HG03066 (cell line): Measurements from ENCODE around the gene PLD3.
"Not testable (repeated sequence)": the region's sequence is repeated elsewhere in the genome, so short reads cannot be mapped to it uniquely, and the experiment has no call there.

ENCODE experiments used
- ATAC-seq: cut with Tn5 transposase; IDR thresholded peaks from one replicate; pipeline ENCODE4 v1.9.1; 2021; ENCODE audit warnings: low read depth; ENCODE audit not compliant: unreplicated experiment

Gene PLD3

DNA sequence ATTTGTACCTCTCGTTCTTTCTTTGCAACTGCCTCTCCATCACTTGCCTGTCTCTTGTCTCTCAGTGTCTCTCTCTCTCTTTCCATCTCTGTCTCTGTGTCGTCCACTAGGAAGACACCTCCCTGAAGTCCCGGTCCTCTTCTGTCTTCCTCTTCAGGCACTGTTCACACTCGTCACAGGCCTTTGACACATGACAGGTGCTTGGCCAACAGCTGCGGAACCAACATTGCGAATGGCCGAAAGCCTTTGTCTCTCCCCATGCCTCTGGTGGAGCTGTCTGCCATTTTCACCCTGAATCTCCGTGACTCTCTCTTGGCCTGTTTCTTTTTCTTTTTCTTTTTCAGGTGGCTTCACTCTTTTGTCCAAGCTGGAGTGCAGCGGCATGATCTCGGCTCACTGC lies 38.7 kb downstream of the PLD3 start:
- no peak for ATAC-seq

DNA sequence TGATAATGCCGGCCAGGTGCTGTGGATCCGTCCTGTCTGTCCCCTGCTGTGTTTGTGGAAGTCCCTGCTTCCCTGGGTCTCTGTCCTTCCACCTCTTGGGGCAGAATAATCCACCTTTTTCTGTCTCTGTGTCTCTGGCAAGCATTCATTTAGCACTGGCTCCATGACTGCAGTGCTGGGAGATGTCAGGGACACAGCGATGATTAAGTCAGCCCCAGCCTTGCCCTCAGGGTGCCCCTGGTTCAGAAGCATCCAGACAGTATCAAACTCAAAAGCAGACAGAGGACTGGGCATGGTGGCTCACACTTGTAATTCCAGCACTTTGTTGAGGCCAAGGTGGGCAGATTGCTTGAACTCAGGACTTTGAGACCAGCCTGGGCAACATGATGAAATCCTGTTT lies 40.0 kb downstream of the PLD3 start:
- no peak for ATAC-seq

DNA sequence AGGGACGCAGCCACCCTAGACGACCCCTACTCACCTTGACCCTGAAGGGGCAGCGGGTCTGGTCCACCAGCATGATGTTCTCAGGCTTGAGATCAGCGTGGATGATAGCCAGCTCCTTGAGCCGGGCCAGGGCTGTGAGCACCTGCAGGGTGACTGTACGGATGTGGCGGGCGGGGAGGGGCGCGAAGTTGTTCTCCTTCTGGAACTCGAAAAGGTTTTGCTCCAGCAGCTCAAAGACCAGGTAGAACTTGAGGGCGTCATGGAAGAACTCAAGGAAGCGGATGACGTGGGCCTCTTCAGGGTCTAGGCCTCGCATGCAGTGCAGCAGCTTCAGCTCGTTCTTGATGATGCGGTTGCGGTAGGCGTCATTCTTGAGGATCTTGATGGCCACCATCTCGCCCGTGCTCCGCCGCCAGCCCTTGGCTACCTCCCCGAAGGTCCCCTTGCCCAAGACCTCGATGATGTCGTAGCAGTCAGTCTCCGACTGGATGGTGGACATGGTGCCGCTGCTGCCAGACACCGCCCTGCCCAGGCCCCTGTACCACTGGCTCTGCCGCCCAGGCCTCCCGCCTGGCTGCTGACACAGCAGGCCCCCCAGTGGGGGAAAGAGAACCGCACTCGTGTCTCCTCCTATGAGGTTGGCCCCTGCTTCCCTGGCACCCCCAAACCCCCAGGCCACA lies 41.0 kb downstream of the PLD3 start:
- no peak for ATAC-seq

DNA sequence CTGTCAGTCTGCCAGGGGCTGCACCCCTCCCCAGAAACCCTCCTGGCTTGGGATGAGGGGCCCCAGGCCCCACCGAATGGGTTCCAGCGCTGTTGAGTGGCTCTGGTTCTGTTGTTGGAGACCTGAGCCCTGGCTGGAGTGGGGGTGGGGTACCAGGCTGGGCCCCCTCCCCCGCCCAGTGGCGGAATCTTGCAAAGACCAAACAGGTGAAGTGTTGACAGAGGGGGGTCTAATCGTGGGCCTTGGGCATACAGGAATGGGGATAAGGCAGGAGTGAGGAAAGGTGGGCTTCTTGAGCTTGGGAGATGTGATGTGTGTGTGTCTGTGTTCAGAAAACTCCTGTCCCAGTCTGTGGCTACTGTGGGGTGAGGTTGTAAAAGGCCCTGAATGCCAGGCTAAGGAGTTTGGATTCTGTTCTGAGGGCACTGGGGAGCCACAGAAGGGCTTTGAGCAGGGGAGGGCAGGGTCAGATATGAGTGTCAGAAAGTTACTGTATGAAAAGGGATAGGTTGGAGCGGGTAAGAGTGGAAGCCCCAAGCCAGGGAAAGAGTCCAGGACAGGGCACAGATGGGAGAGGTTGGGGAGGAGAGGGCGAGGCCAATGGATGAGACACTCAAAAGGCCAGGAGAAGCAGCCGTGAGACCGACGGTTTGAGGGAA lies 41.7 kb downstream of the PLD3 start, which contains the start of gene HIPK4:
TSS of gene HIPK4 (minus strand) at position 98 of the 659 bp plus-strand sequence. CDS start 279 bp downstream, outside the sequence.
- no peak for ATAC-seq

DNA sequence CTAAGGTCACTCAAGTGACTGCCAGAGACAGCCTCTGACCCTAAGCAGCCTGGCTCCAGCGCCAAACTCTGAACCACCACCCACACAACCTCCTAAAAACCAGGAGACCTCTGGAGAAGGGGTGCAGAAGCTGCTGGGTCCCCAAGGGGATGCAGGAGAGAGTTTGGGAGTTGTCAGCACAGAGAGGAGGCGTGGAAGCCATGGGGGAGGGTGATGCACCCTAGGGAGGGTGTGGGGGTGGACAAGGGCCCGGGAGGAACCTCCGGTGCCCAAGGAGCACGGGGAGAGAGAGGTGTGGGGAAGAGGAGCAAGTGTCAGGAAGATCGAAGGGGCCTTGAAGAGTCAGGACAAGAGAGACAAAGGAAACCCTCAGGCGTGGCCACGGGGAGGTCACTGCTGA lies 43.6 kb downstream of the PLD3 start:
- ATAC-seq, result no peak

DNA sequence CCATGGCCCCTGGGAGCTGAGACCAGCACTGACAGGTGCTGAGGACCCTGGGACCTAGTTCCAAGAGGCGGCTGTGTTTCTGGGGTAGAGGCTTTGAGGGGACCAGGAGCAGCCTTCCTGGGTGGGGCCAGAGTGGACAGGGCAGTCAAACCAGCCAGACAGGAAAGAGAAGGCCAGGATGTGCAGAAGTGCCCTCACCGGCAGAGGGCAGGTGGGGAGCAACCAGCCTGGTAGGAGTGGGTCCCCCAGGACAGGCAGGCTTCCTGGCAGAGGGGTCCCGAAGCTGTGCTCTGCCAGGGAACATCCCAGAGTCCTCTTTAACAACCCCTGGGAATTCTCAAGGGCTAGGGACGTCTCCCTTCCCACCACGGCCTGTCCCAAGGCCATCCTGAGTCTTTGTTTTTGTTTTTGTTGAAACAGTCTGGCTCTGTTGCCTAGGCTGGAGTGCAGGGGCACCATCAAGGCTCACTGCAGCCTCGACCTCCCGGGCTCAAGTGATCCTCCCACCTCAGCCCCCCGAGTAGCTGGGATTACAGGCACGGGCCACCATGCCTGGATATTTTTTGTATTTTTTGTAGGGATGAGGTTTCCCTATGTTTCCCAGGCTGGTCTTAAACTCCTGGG lies 44.5 kb downstream of the PLD3 start:
- ATAC-seq, result no peak

DNA sequence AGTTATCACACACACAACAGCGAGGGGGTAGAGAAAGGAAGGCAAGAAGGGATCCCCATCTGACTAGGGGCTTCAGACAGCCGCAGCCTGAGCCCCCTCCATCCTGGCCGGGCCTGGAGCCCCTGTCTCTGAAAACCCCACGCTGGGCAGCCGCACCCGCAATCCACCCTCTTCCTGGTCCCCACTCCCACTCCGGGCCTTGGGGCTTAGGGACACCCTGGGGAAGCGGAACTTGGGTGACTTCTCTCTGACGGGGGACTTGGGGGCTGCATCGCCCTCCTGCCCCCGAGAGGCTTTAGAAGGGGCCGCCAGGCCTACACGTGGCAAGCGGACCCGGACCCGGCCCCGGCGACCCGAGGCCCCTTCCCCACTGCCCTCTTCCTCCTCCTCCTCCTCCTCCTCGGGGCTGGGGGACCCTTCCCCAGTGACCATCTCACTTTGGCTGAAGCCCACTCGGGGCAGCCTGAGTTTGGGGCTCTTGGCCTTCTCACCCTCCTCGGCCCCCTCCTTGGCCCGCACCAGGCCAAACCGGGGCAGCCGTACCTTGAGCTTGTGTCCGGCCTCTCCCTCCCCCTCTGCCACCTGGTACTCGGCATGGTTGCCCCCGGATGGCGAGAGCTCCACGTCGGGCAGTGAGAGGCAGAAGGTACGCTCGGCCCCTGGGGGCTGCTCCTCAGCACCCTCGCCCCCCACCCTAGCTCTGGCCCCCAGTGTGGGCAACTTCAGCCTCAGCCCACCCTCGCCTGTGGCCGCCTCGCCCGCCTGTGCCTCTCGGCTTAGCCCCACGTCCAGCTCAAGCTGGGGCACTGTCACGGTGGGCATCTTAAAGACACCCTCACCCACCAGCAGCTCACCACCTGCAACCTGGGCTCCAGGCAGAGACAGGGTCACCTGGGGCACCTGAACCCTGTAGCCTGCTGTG lies 45.7 kb downstream of the PLD3 start:
- no peak for ATAC-seq

DNA sequence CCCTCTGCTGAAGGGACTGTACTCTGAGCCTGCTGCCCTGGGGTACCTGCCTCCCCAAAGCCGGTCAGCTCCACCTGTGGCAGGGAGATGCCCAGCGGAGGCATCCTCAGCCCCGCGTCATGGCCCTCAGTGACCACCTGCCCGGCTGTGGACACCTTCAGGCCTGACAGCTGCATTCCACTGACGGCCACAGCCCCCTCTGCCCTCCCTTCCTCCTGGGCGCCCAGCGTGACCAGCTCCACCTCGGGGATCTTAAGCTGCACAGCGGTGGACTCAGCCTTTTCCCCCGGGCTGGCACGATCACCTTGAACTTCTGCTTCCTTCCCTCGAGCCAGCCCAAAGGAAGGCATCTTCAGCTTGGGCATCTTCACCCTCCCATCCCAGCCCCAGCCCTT lies 46.3 kb downstream of the PLD3 start:
- ATAC-seq, result no peak

DNA sequence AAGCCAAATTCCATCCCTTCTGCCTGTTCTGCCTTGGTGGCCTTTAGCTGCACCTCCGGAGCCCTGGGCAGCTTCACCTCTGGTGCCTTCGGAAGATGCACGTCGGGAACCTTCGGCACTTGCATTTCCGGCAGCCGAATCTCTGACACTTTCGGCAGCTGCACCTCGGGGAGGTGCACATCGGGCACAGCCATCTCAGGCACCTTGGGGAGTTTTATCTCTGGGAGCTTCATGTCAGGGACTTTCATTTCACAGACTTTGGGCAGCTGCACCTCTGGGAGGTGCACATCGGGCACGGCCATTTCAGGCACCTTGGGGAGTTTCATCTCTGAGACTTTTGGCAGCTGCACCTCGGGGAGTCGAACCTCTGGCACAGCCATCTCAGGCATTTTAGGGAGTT lies 47.5 kb downstream of the PLD3 start:
- no peak for ATAC-seq

DNA sequence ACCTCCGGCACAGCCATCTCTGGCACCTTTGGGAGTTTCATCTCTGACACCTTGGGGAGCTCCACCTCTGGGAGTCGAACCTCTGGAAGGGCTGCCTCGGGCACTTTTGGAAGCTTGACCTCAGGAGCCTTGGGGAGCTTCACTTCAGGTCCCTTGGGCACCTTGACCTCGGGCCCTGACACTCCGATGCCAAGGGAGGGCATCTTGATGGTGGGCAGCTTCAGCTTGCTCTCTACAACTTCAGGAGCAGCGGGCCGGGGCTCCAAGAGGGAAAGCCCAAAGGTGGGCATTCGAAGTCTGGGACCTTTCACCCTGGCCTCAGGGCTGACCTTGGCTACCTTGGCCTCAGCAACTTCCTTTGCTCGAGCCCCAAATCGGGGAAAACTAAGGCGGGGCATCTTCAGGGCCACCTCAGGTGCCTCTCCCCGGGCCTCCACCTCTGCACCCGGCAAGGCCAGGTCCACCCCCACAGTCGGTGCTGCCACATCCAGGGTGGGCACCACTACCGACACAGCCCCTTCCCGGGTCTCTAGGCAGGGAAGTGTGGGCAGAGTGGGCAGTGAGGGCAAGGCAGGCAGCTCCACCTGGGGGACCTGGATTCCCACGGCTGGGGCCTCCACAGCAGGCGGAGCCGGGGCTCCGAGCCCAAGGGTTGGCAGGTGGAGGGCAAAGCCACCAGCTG lies 48.5 kb downstream of the PLD3 start:
- ATAC-seq, result no peak

DNA sequence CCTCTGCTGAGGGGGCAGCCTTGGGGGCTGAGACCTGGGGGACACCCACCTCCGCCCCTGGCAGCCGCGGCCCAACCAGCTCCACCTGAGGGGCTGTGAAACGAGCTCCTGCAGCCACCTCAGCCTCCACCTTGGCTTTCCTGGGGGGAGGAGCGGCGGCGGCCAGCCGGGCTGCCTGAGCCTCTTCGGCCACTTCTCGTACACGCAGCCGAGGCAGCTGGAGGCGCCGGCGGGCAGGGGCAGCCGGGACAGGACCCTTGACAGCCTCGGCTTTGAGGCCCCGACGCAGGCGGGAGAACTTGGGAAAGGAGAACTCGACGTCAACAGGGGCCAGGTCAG lies 49.0 kb downstream of the PLD3 start:
- no peak for ATAC-seq

DNA sequence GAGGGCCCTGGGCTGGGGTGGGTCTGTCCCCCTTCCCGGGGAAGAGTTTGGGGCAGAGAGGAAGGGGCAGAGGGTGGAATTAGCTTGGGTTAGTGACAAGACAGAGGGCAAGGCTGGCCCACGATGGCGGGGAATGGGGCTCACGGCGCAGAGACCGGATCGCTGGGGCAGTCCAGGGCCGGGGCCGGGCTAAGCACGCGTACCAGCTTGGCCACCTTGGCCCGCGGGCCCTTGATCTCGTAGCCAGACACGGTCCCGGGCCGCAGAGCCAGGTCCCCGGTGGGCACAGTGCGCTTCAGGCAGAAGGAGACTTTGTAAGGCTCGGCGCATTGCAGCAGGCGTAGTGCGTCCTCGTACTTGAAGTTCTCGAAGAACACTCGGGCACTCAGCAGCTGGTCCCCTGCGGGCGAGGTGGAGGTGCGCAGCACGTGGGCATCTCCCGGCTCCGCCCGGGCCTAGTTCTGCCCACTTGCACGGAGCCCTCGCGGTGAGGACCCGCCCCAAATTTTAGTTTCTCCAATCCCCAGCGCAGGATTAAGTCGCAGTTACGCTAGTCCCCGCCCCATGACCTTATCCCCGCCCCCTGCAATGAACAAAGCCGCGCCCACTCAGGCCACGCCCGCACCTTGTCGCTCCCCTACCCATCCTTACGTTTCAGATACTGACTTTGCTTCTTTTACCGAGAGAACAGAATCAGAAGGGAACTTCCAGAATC lies 50.1 kb downstream of the PLD3 start:
- ATAC-seq, result no peak

DNA sequence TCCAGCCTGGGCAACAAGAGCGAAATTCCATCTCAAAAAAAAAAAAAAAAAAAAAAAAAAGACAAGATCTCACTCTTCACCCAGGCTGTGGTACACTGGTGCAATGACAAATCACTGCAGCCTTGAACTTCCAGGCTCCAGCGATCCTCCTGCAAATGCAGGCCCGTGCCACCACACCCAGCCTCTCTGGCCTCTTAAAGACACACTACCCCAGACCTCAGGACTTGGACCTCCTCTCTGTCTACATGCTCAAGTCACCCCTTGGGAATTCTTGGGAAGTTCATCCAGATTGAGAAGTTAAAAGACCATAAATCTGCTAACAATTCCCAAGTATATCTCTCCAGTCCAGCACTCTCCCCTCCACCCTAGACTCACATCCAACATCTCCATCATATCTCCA lies 52.1 kb downstream of the PLD3 start:
- no peak for ATAC-seq

DNA sequence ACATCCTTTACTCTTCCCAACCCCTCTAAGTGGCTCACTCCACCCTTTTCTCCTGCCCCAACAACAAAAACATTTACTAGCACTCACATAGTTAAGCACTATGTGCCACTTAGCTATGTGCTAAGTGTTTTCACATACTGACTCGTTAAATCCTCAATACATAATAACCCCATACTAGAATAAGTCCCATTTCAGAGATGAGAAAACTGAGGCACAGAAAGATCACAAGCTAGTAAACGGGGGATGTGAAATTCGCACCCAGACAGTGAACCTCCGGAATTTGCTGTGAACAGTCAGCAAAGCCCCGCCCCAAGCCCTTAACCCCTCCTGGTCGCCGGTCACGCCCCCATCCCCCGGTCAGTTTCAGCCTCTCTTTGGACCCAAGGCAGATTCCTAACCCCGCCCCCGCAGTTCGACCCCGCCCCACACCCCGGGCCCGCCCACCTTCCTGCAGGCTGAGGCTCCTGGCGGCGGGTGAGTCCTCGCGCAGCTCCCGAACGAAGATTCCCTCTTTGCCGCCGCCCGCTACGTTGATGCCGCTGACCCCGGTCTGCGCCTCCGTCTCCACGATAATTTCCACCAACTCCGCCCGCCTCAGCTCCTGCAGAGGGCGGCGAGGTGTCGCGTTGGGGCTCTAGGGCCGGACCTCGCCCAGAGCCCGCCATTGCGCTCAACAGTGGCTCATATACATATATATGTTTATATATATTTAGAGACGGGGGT lies 54.9 kb downstream of the PLD3 start:
- peak; percentile 65 for ATAC-seq

DNA sequence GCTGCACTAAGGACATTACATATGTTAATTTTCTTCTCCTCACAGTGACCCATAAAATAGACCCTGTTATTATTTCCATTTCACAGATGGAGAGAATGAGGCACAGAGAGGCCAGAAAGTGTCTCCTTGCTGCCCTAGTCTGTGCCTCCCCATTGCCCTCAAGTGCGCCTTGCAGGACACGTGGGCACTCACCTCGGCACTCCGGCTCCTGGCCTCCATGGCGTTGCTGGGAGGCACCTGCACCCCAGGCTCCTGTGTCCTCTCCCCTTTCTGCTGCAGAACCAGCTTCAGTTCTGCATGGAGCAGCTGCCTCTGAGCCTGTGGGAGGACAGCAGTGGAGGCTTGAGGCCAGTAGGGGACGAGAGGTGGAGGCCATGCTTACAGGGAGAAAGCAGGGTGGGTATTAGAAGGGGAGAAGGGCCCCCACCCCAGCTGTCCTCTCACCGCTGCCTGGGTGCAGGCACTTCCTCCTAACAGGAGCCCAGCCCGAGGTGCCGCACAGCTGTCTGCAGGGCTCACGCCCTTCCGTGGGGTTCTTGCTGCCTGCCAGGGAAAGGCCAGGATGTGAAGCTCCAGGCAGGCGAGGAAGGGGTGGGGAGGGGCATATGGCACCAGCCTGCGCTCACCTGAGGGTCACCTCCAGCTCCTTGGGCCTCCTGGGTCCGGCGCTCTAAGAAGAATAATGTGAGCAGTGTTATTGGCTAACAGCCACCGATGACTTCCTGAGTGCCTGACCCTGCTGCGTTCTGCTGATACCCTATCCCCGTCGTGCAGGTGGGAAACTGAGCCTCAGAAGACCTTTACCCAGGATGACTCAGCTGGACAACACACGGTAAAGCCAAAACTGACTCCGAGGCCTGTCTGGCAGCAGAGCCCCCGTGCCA lies 59.5 kb downstream of the PLD3 start:
- ATAC-seq, result no peak

DNA sequence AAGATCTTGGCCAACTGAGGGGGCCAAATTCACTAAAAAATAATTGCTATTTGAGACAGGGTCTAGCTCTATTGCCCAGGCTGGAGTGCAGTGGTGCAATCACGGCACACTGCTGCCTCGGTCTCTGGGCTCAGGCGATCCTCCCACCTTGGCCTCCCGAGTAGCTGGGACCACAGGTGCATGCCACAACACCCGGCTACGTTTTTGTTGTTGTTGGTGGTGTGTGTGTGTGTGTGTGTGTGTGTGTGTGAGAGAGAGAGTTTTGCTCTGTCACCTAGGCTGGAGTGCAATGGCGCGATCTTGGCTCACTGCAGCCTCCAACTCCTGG lies 60.1 kb downstream of the PLD3 start:
- ATAC-seq, result not testable (repeated sequence)

DNA sequence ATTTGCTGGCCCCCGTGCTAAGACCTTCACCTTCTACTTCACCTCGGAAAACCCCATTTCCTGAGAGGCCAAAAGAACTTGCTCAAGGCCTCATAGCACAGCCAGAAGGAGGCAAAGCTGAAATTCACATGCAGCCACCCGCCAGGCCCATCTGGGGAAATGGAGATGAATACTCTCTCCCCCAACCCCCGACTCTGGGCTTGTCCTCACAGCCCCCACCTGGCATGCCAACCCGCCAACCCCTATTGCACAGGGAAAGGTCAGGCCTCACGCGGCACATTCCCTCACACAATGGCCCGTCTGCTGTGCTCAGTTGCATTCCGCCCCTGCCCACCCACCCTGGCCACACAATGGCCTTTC lies 61.5 kb downstream of the PLD3 start:
- ATAC-seq, result no peak

DNA sequence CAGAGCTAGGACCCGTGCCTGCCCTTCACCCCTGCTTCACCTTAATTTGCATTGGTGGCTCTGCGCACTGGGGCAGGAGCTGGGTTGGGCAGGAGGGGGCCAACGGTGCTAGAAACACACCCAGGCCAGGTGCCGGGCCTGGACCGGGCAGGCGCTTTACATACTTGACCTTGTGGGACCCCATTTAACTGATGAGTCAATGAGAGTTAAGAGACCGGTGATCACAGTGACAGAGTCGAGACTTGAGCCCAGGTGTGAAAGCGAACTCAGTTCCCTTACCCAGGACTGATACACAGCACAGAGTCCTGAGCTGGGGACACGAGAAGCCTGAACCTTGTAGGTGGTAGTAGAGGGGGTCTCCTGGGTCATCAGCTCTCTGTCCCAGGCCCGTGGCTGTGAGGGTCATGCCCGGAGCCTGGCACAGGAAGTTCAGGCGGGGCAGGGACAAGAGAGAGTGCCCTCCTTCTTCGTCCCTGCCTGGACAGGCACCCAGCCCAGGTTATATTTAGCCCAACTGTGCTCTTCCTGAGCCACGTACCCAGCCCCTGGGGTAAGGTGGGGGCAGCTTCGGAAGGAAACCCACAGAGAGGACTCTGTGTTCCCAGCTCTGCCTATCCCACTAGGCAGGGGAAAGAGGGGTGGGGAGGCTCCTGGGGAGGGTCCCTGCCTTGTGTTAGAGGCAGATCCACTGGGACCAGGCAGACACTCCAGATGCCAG lies 62.8 kb downstream of the PLD3 start:
- ATAC-seq, result no peak
